ENCODE results near the gene SGMS1.

DNA sequence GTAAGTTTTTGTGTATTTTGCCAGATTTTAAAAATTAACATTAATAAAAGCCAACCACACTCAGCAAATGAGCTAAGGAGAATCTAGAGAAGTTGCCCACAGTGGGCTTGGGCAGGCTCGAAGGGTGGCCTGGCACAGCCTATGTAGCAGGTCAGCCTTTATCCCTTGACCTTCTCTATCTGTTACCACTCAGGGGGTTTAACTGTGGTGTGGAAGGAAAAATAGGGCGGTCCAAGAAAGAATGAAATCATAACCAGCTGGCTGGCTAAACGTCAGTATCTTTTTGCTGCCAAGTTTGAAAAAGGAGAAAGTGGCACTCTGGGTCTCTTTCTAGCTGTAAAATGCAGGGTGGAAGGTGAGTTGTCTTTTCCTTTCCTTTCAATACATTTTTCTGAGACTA lies 242.1 kb downstream of the SGMS1 start:
- TF ChIP-seq, protein P1, sequence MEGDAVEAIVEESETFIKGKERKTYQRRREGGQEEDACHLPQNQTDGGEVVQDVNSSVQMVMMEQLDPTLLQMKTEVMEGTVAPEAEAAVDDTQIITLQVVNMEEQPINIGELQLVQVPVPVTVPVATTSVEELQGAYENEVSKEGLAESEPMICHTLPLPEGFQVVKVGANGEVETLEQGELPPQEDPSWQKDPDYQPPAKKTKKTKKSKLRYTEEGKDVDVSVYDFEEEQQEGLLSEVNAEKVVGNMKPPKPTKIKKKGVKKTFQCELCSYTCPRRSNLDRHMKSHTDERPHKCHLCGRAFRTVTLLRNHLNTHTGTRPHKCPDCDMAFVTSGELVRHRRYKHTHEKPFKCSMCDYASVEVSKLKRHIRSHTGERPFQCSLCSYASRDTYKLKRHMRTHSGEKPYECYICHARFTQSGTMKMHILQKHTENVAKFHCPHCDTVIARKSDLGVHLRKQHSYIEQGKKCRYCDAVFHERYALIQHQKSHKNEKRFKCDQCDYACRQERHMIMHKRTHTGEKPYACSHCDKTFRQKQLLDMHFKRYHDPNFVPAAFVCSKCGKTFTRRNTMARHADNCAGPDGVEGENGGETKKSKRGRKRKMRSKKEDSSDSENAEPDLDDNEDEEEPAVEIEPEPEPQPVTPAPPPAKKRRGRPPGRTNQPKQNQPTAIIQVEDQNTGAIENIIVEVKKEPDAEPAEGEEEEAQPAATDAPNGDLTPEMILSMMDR (IDR thresholded peaks at IDR 0.05) = no peak
- no peak for TF ChIP-seq POLR2A (IDR thresholded peaks at IDR 0.05)
